ENCODE data around the gene HOXD10.

The HOXD10 gene

DNA sequence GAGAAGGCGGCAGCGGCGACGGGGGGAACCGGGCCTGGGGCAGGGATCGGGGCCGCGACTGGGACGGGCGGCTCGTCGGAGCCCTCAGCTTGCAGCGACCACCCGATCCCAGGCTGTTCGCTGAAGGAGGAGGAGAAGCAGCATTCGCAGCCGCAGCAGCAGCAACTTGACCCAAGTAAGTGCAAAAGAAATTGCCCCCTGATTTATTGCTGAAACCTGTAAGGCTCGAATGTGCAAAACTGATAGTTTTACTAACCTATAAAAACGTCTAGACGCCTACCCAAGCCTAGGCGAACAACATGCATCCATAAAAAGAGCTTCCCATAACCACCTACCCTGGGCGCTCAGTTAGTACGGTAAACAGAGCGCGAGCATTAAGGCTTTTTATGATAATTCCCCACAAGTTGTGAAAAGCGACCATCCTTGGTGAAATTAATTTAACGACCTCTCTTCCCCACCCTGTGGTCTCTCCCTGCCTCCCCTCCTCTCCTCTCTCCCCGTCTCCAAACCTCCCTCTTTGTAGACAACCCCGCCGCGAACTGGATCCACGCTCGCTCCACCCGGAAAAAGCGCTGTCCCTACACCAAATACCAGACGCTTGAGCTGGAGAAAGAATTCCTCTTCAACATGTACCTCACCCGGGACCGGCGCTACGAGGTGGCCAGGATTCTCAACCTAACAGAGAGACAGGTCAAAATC is 7.0 kb downstream of the HOXD10 start:
- no peak for DNase-seq

DNA sequence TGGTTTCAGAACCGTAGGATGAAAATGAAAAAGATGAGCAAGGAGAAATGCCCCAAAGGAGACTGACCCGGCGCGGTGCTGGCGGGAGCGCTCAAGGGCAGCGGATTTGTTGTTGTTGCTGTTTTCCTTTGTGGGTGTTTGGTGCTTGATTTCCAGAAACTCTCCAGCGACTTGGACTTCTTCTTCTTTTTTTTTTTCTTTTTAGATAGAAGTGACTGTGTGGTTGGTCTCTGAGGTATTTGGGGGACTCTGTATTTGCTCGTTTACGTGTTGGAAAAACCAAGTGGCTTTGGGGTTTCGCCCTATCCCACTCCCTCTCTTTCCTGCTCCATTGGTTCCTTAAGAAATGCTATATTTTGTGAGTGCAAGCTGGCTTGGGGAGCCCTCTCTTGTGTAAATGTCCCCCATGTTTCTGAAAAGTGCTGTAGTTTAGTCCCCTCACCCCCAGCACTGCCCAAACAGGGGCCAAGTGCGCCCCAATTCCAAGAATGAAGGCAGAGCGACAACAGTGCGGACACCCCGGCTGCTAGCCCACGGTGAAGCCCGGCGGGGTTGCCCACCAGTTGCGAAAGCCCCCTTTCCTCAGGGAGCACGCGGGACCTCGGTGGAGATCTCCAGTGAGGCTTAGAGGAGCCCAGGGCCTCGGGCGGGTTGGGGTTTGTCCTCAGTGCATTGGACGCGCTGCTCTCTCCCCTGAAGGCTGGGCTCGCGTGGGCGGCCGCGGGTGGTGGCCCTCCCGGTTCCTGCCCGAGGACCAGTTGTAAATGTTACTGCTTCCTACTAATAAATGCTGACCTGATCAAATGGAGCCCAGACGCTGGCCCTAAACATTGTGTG is 7.8 kb downstream of the HOXD10 start:
- DNase-seq, result peak; percentile 32

DNA sequence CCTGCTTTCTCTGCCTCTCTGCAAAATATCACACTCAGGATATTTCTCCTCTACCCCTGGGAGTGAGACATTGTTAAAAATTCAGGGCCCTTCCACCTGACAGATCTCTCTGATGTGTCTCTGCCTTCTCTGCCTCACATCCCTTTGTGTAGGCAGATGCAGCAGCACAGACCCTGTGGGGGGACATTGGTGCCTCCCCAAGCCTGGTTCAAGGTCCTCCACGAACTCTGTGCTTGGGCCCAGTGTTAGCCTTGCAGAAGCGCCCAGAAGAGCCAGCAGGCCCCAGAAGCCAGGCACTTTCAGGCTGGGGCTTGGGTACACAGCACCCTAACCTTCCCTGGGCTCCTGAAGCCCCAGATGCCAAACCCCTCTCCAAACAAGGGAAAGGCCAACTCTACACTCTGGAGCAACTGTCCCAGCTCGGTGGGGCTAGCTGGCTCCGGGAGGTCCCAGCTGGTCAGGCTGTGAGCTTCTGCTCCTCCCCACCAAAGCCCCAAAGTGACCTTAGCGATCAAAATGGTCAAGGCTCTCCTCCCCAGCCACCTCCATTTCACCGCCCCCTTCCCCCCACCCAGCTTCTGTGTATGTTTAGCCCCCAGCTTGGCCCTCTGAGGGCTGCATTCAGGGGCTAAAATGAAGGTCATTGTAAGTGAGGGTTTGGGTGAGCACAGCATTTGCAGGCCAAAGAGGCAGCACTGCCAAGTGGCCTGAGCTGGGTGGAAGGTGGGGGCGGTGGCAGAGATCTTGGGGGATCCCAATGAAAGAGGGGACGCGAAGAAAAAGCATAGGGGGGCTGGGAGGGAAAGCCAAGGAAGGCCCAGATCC is 8.6 kb downstream of the HOXD10 start:
- peak; percentile 21 for DNase-seq

DNA sequence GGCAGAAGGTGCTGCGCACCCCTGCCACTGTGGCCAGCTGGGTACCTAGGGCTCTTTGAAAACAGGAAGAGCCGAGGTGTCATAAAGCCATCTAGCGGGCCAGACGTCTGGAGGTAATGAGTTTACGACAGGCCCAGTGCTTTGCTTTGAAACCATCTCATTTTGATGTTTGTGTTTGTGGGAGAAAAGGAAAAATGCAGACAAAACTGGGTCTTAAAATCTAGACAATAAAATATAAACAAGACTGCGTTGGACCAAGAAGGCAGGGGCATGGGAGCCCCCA is 9.1 kb downstream of the HOXD10 start:
- DNase-seq, result peak; percentile 12

DNA sequence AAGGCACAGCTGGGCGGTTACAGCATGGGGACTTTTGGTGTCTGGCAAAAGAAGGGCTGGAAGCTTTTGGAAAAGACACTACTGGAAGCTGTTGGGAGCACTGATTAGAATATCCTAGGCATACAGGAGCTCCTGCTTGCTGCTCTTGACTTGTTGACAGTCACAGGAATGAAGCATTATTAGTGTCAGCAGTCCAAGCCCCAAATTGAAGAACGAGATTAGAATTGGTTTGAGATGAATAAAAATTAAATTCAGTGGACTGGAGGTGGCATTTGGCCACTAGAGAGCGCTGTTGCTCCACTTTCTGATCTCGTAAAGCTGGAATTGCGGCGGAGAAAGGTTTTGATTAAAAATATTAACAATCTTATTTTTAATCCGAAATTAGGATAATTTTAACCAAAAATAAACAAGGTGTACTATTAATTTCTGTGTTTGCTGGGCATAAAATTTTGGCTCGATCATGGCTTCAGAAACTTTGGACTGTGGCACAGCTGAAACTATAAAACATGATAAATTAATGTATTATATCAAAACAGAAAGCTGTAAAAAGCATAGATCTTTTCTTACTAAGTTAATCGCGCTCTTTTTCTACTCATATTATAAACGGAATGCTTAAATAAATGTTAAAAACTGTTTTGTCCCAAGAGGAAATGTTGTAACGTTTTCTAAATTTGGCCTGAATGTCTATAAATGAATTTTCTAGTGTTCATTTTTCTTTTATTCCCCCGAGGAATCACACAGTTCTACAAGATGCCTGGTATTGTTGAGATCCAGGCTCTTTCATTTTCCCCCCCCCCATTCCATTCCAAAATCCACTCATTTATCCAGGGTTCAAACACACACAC is 10.6 kb downstream of the HOXD10 start:
- peak; percentile 68 for DNase-seq

DNA sequence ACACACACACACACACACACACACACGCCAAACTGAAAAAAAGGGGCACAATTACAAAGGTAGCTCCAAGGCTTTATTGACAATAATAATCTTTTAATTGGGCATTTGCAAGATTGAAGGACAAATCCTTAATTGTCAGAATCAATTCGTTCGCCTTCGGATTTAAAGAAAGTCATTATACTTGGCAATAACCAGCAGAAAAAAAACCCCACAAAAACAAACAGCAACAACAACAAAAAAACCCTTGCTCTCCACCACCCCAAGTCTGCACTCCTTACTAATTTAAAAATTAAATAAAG is 11.1 kb downstream of the HOXD10 start:
- no peak for DNase-seq

DNA sequence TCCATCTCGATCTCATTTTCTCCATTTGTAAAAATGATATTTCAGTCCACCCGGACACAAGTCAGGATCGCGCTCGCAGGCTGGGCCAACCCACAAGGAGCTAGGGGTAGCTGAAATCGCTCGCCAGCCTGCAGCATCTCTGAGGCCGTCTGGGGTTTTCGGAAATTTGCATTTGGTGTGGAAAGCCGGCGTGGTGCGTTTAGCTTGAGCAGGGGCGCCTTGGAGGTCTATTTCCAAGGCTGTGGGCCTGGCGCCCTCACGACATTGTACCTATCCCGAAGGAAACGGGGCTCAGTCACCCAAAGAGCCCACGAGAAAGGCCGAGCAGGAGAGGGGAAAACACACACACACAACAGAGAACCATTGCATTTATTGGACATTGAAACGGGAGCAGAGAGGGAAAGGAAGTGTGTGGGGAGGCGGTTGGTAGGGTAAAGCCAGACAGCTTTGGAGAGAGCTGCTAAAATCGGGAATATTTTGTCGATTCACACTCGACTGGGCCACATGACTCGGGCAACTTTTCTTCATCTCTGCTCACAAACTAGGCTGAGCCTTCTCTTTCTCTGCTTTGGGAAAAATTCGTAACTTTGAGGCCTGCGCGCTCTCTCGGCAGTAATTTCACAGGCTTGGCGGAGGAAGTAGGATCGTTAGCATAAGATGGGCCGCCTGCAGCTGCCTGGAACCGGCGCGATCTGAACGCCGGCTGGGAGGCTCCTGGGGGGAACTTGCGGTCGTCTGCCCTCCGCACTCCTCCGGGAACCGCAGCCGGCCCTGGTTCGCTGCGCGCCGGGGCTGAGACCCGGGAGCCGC is 11.8 kb downstream of the HOXD10 start:
- peak; percentile 82 for DNase-seq

DNA sequence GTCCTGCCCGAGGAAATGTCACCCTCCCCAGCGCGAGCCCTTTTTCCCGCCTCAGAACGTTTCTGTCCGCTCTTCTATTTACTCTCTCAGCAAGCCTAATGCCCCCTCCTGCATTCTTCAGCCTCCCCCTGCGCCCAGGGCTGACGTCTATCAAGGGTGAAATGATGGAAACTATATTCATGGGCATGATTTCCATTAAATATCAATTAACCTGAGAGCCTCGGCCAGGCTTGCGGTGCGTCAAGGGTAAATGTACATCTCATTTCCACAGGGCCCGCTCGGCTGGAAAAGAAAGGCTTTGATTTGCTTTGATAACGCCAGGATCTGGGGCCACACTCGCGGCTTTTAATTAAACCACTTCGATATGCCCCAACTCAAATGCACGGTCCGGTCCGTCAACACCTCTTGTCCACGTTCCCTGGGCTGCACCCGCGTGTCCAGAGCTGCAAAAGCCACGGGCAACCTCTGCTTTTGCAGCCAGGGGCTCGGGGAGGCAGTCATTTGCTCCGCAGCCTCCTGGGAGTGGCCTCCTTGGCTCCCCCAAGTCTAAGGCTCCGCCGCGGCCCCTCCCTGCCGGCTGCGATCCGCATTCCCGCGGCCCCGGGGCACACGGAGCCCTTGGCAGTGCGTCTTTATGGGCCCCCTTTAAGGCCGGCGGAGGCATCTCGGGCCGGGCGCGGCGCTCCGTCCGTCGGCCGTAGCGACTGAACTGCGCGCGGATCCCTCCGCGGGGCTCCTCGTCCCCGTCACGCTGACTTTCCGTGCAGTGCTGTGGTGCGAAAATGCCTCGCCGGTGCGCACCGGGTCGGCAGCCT is 12.6 kb downstream of the HOXD10 start, which contains the start of gene HOXD8:
Gene HOXD8, plus strand, starts transcription at position 724 of the 815 bp plus-strand sequence. CDS start 662 bp downstream, outside the sequence.
- DNase-seq, result peak; percentile 90

DNA sequence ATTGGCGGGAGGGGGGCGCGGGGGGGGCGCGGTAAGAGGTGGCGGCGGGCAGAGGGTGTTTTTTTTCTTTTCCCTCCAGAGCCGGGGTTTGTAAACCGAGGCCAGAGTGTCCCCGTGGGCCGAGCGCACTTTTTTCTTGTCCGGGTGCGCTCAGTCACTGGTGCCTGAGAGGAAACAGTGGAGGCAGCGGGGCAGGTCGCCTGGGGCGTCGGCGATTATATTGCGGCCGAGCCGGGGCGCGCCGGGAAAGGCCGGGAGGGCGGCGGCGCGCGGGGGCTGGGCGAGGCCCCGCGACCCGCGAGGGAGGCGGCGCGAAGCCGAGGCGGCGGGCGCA is 13.2 kb downstream of the HOXD10 start:
- DNase-seq, result no peak

DNA sequence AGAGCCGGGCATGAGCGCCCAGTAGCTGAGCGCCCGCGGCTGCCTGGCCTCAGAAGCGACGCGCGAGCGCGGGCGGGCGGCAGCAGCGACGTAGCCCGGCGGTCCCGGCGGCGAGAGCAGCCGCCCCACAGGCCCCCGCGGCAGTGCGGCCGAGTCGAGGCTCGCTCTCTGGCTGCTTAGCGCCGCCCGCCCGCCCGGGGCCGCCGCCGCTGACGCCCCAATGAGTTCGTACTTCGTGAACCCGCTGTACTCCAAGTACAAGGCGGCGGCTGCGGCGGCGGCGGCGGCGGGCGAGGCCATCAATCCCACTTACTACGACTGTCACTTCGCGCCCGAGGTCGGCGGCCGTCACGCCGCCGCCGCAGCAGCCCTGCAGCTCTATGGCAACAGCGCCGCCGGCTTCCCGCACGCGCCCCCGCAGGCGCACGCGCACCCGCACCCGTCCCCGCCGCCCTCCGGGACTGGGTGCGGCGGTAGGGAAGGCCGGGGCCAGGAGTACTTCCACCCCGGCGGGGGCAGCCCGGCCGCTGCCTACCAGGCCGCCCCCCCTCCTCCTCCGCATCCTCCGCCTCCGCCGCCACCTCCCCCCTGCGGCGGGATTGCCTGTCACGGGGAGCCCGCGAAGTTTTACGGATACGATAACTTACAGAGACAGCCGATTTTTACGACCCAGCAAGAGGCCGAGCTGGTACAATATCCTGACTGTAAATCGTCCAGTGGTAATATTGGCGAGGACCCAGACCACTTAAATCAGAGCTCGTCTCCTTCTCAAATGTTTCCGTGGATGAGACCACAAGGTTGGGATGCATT is 13.8 kb downstream of the HOXD10 start:
- peak; percentile 81 for DNase-seq

DNA sequence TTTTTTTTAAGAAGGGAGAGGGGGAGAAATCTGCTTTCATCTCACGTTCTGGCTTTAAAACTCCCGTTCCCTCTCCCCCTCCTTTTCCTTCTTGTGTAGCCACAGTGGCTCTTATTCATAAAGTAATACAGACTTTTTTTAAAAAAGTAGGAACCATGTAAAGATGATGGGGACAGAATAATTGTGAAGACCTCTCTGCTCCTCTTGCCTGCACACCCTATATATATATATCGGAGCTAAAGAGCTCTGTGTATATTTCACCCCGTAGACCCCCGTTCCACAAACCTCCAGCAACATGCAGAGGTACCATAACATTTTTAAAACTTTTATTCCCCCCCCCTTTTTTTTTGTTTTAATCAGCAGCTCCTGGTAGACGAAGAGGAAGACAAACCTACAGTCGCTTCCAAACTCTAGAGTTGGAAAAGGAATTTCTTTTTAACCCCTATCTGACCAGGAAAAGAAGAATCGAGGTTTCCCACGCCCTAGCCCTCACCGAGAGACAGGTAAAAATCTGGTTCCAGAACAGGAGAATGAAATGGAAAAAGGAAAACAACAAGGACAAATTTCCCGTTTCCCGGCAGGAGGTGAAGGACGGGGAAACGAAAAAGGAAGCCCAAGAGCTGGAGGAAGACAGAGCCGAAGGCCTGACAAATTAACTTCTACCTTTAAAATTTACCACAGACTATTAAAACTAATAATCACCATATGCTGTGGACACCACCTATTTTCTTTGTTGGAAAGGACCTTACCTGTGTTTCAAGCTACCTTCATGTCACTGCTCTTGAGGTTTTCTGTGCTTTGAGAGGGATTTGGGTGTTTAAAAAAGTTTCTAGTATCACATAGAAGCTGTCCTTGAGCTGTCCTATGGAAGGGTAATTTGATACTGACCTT is 14.6 kb downstream of the HOXD10 start:
- no peak for DNase-seq

DNA sequence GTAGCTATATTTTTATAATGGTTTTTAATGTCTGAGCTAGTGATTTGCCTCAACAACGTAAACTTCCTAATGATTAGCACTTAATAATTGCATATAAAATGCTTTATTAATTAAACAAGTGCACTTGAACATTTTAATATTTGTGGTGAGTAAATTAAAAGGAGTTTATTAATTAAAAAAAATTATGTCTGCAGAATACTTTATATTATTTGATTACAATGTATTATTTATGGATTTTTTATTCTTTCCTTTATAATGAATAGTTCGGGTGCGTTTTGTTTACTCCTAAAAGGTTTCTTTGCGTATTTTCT is 15.2 kb downstream of the HOXD10 start:
- DNase-seq, result no peak

DNA sequence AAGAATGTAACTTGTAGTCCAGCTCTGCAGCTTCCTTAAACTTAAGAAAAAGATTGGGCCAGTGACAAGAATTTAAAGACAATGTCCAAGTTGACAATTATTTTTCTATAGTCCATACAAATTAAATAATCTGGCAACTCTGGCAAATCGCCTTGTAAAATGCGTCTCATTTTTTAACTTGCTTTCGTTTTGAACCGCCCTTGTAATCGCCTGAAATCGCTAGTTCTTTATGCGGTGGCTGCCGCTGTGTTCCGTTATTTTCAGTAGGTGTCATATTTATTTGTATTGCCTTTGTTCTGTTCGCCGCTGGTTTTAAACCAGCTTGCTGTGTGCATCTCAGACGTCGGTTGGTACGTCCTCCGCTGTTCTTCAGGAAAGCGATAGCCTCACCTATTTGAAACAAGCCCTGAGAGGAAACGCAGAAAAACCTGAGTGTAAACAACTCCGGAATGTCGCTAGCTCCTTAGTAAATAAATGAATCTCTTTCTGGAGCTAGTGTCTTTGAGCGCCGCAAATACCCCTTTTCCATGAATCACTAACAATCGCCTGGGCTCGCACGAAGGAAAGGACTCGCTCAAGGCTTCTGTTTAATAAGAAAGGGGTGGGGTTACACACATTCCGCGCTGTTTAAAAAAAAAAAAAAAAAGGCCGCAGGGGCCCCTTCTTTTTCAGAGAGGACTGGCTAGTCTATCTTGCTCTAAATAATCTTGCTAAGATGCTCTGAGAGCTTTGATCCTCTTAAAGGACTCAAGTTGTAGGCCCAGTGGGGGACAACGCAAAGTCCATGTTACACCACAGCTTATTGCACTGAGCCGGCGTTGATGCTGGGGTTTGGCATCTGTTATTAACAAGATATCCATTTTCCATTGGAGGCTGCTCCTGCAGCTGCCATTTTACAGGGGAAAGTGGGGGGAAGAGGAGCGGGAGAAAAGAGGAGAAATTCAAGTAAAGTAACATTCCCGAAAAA is 15.9 kb downstream of the HOXD10 start:
- DNase-seq, result no peak

DNA sequence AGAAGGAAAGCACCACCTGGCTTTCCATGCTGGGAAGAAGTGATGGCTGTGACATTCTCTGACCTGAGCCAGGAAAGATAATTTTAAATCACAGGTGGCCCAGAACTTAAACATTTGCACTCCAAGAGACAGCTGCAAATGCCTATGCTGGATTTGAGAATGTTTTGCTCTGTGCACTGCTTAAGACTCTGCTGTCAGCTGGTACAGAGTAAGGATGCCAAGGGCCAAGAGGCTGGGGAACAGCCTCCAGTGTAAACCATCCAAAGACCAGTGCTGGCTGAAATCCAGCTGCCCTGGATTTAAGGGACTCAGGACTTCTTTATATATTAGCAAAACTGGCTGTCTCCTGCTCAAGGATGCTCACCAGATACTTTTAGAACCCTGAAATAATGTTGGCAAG is 16.8 kb downstream of the HOXD10 start:
- no peak for DNase-seq

DNA sequence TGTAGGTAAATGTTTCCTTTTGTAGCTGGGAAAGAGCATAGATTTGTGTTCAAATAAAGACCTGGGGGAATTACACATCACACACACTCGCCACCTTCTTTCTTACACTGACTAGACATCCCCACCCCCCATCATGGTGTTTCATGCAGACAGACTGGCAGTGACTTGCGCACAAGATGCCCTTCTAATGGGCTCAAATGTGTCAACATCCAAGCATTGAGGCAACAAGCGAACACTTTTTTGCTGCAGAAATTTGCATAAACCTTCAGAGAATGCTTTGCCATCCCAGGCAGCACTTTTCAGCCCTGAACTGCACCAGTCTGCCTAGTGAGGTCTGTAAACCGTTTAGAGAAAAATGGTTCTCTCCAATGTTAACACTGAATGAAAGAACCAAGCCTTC is 17.5 kb downstream of the HOXD10 start:
- DNase-seq, result no peak

DNA sequence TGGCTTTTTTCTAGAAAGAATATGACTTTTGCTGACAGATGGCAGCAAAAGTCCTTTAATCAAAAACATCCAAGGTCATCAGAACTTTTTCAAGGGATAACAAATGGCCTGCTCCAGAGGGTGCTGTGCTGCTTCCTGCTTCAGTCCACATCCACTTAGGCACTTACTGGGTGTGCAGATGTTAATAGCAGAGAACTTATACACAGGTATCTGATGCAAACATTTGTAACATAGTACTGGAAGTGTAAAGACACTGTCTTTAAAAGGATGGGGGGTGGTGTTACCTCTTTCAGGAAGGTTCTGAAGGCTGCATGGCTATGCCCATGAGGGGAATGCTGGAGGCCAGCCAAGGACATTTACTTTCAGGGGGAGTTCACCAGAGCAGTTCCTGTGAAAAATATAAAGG is 18.5 kb downstream of the HOXD10 start:
- DNase-seq, result no peak

DNA sequence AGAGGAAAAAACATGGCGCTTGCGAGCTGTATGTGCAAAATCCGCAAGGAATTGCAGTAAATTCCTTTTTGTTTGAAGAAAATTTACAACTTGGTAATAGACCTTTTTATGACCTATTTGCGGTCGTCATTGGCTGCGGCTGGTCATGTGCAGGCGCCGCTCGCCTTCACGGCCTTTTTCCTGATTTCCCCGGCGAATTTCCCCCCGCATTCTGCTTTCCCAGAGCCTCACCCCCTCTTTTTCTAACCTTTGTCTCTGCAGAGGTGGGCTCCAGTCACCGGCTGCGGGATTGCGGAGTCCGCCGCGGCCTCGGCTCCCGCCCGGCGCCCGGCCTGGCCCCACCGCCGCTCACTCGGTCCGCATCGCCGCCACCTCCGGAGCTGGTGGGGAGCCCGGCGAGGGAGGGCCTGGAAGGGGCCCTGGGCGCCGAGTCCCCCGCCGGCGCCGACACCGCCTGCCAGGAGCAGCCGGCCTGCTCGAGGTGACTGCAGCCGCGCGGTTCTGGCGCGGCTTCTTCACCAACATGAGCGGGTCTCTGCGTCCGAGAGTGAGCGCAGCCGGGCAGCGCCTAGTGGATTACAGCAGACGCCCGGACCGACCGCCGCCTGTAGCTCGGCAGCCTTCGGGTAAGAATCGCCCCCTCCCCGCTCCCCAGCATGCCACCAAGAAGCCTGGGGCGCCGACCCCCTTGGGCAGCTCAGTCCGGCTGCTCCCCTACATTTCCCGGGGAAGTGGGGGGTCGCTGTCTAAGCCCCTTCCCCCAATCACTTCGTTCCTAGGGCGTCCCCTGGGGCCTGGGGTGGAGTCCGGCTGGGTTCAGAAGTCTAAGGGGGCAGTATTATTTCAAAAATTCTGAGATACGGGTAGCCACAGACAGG is 20.0 kb downstream of the HOXD10 start:
- DNase-seq, result peak; percentile 74

Measured in left hindlimb (tissue), 1 donor.